ENCODE results near the gene TEKT3.

TEKT3 gene

DNA sequence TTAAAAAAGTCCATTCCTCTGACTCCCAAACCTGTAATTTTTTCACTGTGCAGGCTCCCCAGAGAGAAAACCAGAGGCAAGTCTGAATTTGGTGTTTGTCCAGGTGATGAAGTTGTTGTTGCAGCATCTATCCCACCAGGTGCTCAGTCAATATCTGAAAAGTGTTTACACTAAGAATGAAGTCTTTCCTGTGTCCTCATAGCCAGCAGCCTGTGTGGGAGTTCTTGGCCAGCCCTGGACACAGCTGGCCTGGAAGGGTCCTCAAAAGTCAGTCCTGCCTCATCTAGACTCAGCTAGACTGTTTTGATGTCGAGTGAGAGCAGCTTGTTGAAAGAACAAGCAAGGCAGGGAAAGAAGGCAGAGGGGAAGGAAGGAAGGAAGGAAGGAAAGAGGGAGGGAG, 72.9 kb downstream of the TEKT3 start:
- Histone ChIP-seq H3K4me3 (ENCODE audit: low read depth, low read length) (no peak overlapping the region), H3K27me3 (ENCODE audit: insufficient read depth, low read depth, severe bottlenecking) (peaks cover 31% of the 10 kb centered on the region), H3K36me3 (no peaks in the 10 kb centered on the region), H3K27ac (no peak overlapping the region), H3K9me3 (ENCODE audit: severe bottlenecking) (no peaks in the 10 kb centered on the region)
- TF ChIP-seq CTCF (IDR thresholded peaks at IDR 0.05; ENCODE audit: low read depth, low read length): no peak
- DNase-seq: no peak

- no peak for DNase-seq
- no peak for TF ChIP-seq CTCF (IDR thresholded peaks at IDR 0.05; ENCODE audit: low read depth, low read length)
- Histone ChIP-seq H3K27me3 (ENCODE audit: insufficient read depth, low read depth, severe bottlenecking) (peaks cover 36% of the 10 kb centered on the region), H3K36me3 (no peaks in the 10 kb centered on the region), H3K27ac (no peak overlapping the region), H3K9me3 (ENCODE audit: severe bottlenecking) (no peaks in the 10 kb centered on the region), H3K4me3 (ENCODE audit: low read depth, low read length) (no peak overlapping the region)
Measured at GRCh38 chr17:15267996-15268395, 73.4 kb downstream of the TEKT3 start.

GRCh38 chr17:15266325-15267125, 74.9 kb downstream of the TEKT3 start:
- DNase-seq: no peak
- H3K9me3 ChIP-seq (ENCODE audit: severe bottlenecking): no peaks in the 10 kb centered on the region
- H3K27me3 ChIP-seq (ENCODE audit: insufficient read depth, low read depth, severe bottlenecking): peaks cover 50% of the 10 kb centered on the region

DNA sequence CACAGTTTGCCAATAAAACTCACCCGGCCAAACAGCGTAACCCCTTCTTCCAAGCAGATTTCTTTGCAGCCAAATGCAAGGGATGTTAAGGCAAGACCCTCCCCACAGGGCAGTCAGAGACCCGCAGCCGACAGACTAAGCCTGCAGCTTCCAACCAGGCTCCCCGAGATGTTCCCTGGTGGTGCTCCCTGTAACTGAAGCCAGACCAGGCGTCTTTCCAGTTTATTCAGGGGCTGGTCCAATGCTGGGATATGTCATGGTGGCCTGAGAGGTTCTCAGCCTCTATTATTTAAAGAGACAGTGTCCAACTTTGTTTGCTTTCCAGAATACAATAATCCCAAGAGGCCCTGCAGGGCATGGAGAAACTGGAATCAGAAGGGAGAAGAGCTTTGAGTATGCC, 76.3 kb downstream of the TEKT3 start, which contains the start of gene PMP22:
Gene PMP22, minus strand, starts transcription at position 196 of the 400 bp plus-strand sequence. CDS start 4,599 bp downstream, outside the sequence.
- H3K27me3 ChIP-seq (ENCODE audit: insufficient read depth, low read depth, severe bottlenecking): peaks cover 57% of the 10 kb centered on the region
- DNase-seq: no peak
- no peak for TF ChIP-seq CTCF (IDR thresholded peaks at IDR 0.05; ENCODE audit: low read depth, low read length)
- no peaks in the 10 kb centered on the region for H3K36me3 ChIP-seq
- H3K4me3 ChIP-seq (ENCODE audit: low read depth, low read length): no peak within 1 kb of the TSS
- no peaks in the 10 kb centered on the region for H3K9me3 ChIP-seq (ENCODE audit: severe bottlenecking)
- H3K27ac ChIP-seq: no peak within 1 kb of the TSS

More at GRCh38 chr17:15266325-15267125, 74.9 kb downstream of the TEKT3 start:
- Histone ChIP-seq H3K36me3 (no peaks in the 10 kb centered on the region), H3K4me3 (ENCODE audit: low read depth, low read length) (no peak overlapping the region), H3K27ac (no peak overlapping the region)
- TF ChIP-seq CTCF (IDR thresholded peaks at IDR 0.05; ENCODE audit: low read depth, low read length): no peak

DNA sequence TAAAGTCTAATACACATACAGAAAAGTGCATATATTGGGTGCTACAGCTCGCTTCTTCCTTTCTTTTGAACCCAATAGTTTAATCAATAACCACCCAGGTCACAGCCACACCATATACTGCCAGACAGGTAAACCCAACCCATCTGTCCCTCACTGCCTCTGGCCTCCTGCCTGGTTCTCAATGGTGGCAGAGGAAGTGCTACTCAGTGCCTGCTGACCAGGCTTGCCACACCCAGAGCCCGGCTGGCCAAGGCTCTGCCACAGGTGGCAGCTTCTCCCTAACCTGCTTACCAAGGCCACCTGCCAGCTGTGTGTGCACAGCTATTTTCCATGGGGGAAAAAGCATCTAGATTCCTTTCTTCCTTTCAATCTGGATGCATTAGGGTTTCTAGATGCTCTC, 76.9 kb downstream of the TEKT3 start:
- no peak for DNase-seq
- H3K27me3 ChIP-seq (ENCODE audit: insufficient read depth, low read depth, severe bottlenecking): peaks cover 57% of the 10 kb centered on the region

More for the DNA sequence above, 76.9 kb downstream of the TEKT3 start:
- Histone ChIP-seq H3K36me3 (no peaks in the 10 kb centered on the region), H3K27ac (no peak overlapping the region), H3K4me3 (ENCODE audit: low read depth, low read length) (no peak overlapping the region), H3K9me3 (ENCODE audit: severe bottlenecking) (no peaks in the 10 kb centered on the region)
- TF ChIP-seq CTCF (IDR thresholded peaks at IDR 0.05; ENCODE audit: low read depth, low read length): no peak

Measured in WERI-Rb-1 (cell line).